Heart right ventricle (tissue), 16 donors: ENCODE measurements around the gene A2M. TPM values are rescaled to one million over a fixed set of nuclear protein-coding genes. Genes with fewer than 3 reads are reported as not detected.
A peak's percentile ranks its signal among the peaks of the same experiment; 100 is the strongest.

Experiments
- ATAC-seq, 8 donors: fragments of 200-7000 bp; cut with Tn5 transposase; one replicate each; pipeline ENCODE4 v1.9.1; 2020; ENCODE audit warnings: mild to moderate bottlenecking in 8 of 8, moderate library complexity in 8 of 8, moderate number of reproducible peaks in 1 of 8
- DNase-seq, 2 donors: peaks; one replicate each; pipeline ENCODE4 v3.0.0-alpha.2; 2020
- H3K27ac ChIP-seq, 10 donors: fragments of 200-600 bp; sonication (generic) in 2 of 10; one replicate each; pipeline versions ENCODE4 v1.5.0 to v1.8.0; 2020 to 2022; ENCODE audit warnings: mild to moderate bottlenecking in 3 of 10
- H3K27me3 ChIP-seq, 7 donors: fragments of 200-600 bp; one replicate each; pipeline ENCODE4 v1.8.0; 2021 to 2022; ENCODE audit warnings: mild to moderate bottlenecking in 2 of 7
- H3K36me3 ChIP-seq, 9 donors: fragments of 200-600 bp; sonication (generic) in 1 of 9; one replicate each; pipeline versions ENCODE4 v1.5.0 to v1.8.0; 2020 to 2022; ENCODE audit warnings: mild to moderate bottlenecking in 2 of 9
- H3K4me1 ChIP-seq, 9 donors: fragments of 200-600 bp; sonication (generic) in 1 of 9; one replicate each; pipeline versions ENCODE4 v1.5.0 to v1.8.0; 2020 to 2022; ENCODE audit warnings: mild to moderate bottlenecking in 4 of 9
- H3K4me3 ChIP-seq, 10 donors: fragments of 200-600 bp; sonication (generic) in 2 of 10; one replicate each; pipeline versions ENCODE4 v1.5.0 to v1.8.0; 2020 to 2022; ENCODE audit warnings: mild to moderate bottlenecking in 7 of 10, moderate library complexity in 2 of 10
- H3K9me3 ChIP-seq, 11 donors: fragments of 200-600 bp in 10 of 11; sonication (generic) in 2 of 11; one replicate each; pipeline versions ENCODE4 v1.5.0 to v1.8.0; 2013 to 2022; ENCODE audit warnings: mild to moderate bottlenecking in 2 of 11, control low read depth in 1 of 11, moderate library complexity in 1 of 11
- WGBS, 2 donors: extraction: QIAGEN DNeasy Blood & Tissue Kit; methylation state at CpG; one replicate each; pipeline ENCODE4 v1.1.7; 2013; ENCODE audit warnings: inconsistent platforms in 1 of 2; 5-methylcytosine and 5-hydroxymethylcytosine counted together
- intact Hi-C, 10 donors: fragments of 100-400 bp; cut with DNase I; formaldehyde crosslinking; loops; one replicate each; pipeline versions ENCODE4 v1.11.1 to v1.14.2; 2022
- polyA plus RNA-seq, 2 donors: library from polyadenylated mRNA; stranded (reverse); fragments of 200-250 nt; gene quantifications; one replicate each; pipeline ENCODE4 v1.2.3, GENCODE V29; 2013
- total RNA-seq, 10 donors: library from RNA; stranded (reverse); fragmentation: NEBNext Ultra II Directional in 3 of 10; extraction: Animal tissue kit (Norgen Biotek cat#: 25700) in 3 of 10; gene quantifications; one replicate each; pipeline versions ENCODE4 v1.2.1 to v1.2.4, GENCODE V29; 2021 to 2023
- TF ChIP-seq, protein P1 (sequence below), 9 donors: fragments of 200-600 bp; sonication (generic) in 2 of 9; IDR thresholded peaks; one replicate each; pipeline versions ENCODE4 v1.5.0 to v1.8.0; 2021 to 2022; ENCODE audit warnings: antibody characterized with exemption in 9 of 9, mild to moderate bottlenecking in 5 of 9, moderate library complexity in 1 of 9
- donor health status: Arrhythmogenic right ventricular cardiomyopathy.
- donor health status: ischemic (EF 13 %, LVEDD 7.1; RV severe dilation, severe dysfunction).
- donor health status: healthy with polysubstance abuse.
- donor health status: DM: no; HTN: yes; CAD: no.
- donor health status: DM: no; HTN: no; CAD: no.
- donor health status: ischemic (EF 25% LVEDD 6.9; RV normal size, moderate dysfunction).
- donor health status: ischemic (EF 25% LVEDD 5.7; RV mildly dilated, moderate dysfunction).
- donor health status: healthy.
- donor health status: DM: yes; HTN: yes; CAD: no.
- donor health status: Ischemic cardiomyopathy.
- donor health status: ischemic (EF 35%, LVEDD 5.7; RV mildly dilated, moderate dysfunction).
- donor health status: nonischemic (EF 11% LVEDD 7.7; RV severe dilation, severe dysfunction).
- donor health status: DM: yes; HTN: yes; CAD: no.
- donor health status: PGD.
- donor health status: ischemic (EF 29% LVEDD 5.4; RV normal size, mild dysfunction).
- donor health status: nonischemic (EF 23%, LVEDD 6.1; RV moderate dilation, normal function).

The A2M gene
- total and polyA plus RNA-seq, 12 donors: 194 to 1,678 (median 449) TPM

DNA sequence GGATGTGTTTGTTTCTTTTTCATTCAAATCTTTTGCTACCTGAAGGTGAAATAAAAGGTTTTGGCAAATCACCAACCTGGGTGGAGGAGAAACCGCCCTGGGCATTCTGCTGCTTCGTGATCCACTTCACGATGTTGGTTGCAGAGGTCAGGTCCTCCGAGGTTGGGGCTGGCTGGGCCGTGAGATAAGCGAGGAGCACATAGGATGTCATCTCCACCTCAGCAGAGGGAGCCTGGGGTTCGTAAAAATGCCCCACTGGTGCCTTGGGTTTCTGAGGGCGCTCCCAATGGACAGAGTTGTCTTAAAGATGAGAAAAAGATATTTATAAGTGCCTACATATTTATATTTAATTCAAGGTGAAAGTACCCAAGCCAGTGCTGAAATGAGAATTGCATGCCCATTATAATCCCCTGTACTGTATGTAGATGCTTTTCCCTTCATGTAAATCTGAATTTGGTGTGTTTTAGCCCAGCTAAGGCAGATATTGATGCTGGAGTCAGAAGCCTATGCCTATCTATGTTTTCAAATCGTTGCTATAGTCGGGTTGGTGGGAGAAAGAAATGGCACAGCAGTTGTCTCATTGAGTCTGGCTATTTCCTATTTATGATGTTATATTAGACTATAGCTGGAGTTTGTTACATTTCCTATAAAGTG lies 41.1 kb downstream of the A2M start:
- no peaks in the 10 kb centered on the region for H3K27me3 ChIP-seq
- TF ChIP-seq, protein P1, sequence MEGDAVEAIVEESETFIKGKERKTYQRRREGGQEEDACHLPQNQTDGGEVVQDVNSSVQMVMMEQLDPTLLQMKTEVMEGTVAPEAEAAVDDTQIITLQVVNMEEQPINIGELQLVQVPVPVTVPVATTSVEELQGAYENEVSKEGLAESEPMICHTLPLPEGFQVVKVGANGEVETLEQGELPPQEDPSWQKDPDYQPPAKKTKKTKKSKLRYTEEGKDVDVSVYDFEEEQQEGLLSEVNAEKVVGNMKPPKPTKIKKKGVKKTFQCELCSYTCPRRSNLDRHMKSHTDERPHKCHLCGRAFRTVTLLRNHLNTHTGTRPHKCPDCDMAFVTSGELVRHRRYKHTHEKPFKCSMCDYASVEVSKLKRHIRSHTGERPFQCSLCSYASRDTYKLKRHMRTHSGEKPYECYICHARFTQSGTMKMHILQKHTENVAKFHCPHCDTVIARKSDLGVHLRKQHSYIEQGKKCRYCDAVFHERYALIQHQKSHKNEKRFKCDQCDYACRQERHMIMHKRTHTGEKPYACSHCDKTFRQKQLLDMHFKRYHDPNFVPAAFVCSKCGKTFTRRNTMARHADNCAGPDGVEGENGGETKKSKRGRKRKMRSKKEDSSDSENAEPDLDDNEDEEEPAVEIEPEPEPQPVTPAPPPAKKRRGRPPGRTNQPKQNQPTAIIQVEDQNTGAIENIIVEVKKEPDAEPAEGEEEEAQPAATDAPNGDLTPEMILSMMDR (IDR thresholded peaks at IDR 0.05): no peak
- no peaks in the 10 kb centered on the region for H3K9me3 ChIP-seq
- H3K4me1 ChIP-seq: peaks cover 0 to 17% (median 0%) of the 10 kb centered on the region in 9 donors
- no peak overlapping the region for H3K4me3 ChIP-seq
- H3K27ac ChIP-seq: no peak overlapping the region
- DNase-seq (no peak), ATAC-seq (peak in 1 of 8 donors; percentile 39)
- intact Hi-C loops: loop anchor here in 1 of 10 donors (2.0 kb wide), 1 partner anchor 14 kb away; no protein-coding TSS in a partner anchor
- 78 to 81% methylated on average over 10 of the region's 10 CpGs for WGBS, 2 donors
- peaks cover 0 to 100% (median 90%) of the 10 kb centered on the region in 9 donors for H3K36me3 ChIP-seq

DNA sequence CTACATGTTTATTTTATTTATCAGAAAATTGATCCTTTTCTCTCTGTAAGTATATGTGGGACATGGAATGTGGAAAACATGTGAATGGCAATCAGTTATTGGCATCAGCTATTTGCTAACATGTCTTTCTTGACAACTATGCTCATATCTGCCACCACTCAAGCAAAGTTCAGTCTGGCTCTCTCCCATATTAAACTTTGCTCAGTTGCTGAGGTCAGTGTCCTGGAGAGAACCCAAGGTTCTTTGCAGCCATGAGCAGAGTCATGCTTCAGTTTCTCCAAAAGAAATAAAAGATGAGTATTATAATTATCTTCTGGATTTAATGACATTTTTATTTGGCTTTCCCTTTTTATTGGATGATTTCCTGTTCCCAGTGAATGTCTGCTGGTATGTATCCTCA lies 42.6 kb downstream of the A2M start:
- Histone ChIP-seq H3K36me3 (peaks cover 4 to 100% (median 90%) of the 10 kb centered on the region in 9 donors), H3K4me1 (peaks cover 0 to 17% (median 0%) of the 10 kb centered on the region in 9 donors), H3K27ac (peak overlapping the region in 4 of 10 donors; percentile 5 to 24 (median 8)), H3K27me3 (no peaks in the 10 kb centered on the region), H3K9me3 (no peaks in the 10 kb centered on the region), H3K4me3 (no peak overlapping the region)
- TF ChIP-seq, protein P1 (IDR thresholded peaks at IDR 0.05): no peak
- DNase-seq (no peak), ATAC-seq (peak in 6 of 8 donors; percentile 25 to 77 (median 71))
- intact Hi-C loops: no loop called here

DNA sequence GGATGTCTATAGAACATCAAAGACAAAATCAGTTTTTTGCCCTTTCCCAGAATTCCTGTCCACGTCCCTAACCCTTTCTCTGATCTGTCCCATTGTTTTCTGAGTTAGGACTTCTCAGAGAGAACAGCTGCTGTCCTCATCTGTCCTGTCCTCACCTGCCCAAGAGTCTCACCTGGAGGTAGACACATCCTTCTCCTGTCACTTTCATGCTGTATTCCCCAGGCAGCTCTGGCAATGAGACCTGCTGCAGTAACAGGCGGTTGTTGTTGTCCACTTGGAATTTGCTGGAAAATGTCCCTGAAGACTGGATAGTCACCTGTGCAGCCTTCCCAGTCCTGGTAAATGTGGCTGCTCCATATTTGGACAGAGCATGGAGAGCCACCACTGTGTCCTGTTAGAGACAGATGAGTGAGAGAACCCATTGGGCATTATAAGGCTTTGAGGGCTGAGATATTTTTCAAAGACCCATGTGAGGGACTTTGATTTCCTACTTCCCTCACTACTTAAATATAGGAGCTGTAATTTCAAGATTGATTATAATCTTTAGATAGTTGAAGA lies 43.2 kb downstream of the A2M start:
- no peak for DNase-seq
- peaks cover 4 to 100% (median 88%) of the 10 kb centered on the region in 9 donors for H3K36me3 ChIP-seq
- peak overlapping the region in 4 of 10 donors; percentile 5 to 24 (median 9) for H3K27ac ChIP-seq

DNA sequence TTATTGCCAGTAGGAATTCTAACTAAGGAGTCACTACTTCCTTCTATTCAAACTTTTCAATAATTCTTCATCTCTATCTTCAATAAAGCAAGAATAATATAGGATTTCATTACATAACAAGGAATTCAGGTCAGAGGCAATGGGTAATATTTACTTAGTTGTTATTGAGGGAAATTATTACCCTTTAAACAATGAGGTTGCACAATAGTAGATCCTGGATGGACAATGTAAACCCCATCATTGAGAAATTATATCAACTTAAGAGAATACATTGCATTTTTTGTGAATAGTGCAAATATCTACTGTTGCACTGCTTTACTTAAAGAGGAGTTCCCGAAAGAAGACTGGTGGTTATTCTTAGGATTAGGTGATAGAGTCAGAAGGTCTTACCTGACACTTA lies 43.8 kb downstream of the A2M start:
- H3K36me3 ChIP-seq: peaks cover 6 to 100% (median 83%) of the 10 kb centered on the region in 9 donors
- no peaks in the 10 kb centered on the region for H3K27me3 ChIP-seq
- peak overlapping the region in 1 of 10 donors; percentile 9 for H3K27ac ChIP-seq
- no peak overlapping the region for H3K4me3 ChIP-seq
- WGBS, 2 donors: 92 to 94% methylated on average over 1 of the region's 1 CpG
- no peak for ATAC-seq
- peaks cover 0 to 17% (median 0%) of the 10 kb centered on the region in 9 donors for H3K4me1 ChIP-seq
- DNase-seq: no peak
- TF ChIP-seq, protein P1 (IDR thresholded peaks at IDR 0.05): no peak
- intact Hi-C loops: loop anchor here in 1 of 10 donors (2.0 kb wide), 1 partner anchor 39 kb away; no protein-coding TSS in a partner anchor
- H3K9me3 ChIP-seq: no peaks in the 10 kb centered on the region

More for the DNA sequence above, 43.2 kb downstream of the A2M start:
- Histone ChIP-seq H3K4me3 (no peak overlapping the region), H3K27me3 (no peaks in the 10 kb centered on the region), H3K9me3 (no peaks in the 10 kb centered on the region), H3K4me1 (peaks cover 0 to 17% (median 0%) of the 10 kb centered on the region in 9 donors)
- WGBS, 2 donors: 94 to 97% methylated on average over 2 of the region's 2 CpGs
- TF ChIP-seq, protein P1 (IDR thresholded peaks at IDR 0.05): no peak
- intact Hi-C loops: no loop called here
- no peak for ATAC-seq
